ENCODE results near the gene BSN.

- TF ChIP-seq POLR2A (IDR thresholded peaks at IDR 0.05), result no peak
- TF ChIP-seq, protein P1, sequence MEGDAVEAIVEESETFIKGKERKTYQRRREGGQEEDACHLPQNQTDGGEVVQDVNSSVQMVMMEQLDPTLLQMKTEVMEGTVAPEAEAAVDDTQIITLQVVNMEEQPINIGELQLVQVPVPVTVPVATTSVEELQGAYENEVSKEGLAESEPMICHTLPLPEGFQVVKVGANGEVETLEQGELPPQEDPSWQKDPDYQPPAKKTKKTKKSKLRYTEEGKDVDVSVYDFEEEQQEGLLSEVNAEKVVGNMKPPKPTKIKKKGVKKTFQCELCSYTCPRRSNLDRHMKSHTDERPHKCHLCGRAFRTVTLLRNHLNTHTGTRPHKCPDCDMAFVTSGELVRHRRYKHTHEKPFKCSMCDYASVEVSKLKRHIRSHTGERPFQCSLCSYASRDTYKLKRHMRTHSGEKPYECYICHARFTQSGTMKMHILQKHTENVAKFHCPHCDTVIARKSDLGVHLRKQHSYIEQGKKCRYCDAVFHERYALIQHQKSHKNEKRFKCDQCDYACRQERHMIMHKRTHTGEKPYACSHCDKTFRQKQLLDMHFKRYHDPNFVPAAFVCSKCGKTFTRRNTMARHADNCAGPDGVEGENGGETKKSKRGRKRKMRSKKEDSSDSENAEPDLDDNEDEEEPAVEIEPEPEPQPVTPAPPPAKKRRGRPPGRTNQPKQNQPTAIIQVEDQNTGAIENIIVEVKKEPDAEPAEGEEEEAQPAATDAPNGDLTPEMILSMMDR (IDR thresholded peaks at IDR 0.05), result no peak
Observed at GRCh38 chr3:49609314-49609713, 55.0 kb downstream of the BSN start.
